Mucosa of descending colon (tissue), 3 donors: Measurements from ENCODE around the gene ZNF212. TPM values are rescaled to one million over a fixed set of nuclear protein-coding genes. Genes with fewer than 3 reads are reported as not detected.

ENCODE experiments used
- ATAC-seq: fragments of 200-7000 bp; cut with Tn5 transposase; one replicate; pipeline ENCODE4 v1.9.1; 2020; ENCODE audit warnings: mild to moderate bottlenecking, moderate library complexity
- DNase-seq, 3 donors: peaks; one replicate each; pipeline ENCODE4 v3.0.0-alpha.2; 2020
- H3K36me3 ChIP-seq: fragments of 200-600 bp; one replicate; pipeline ENCODE4 v1.8.0; 2021; ENCODE audit warnings: low read depth, mild to moderate bottlenecking
- H3K4me1 ChIP-seq: fragments of 200-600 bp; one replicate; pipeline ENCODE4 v1.8.0; 2021; ENCODE audit warnings: low read depth, mild to moderate bottlenecking
- H3K4me3 ChIP-seq: fragments of 200-600 bp; one replicate; pipeline ENCODE4 v1.8.0; 2021; ENCODE audit warnings: mild to moderate bottlenecking
- H3K9me3 ChIP-seq: fragments of 200-600 bp; one replicate; pipeline ENCODE4 v1.8.0; 2021; ENCODE audit warnings: mild to moderate bottlenecking
- CTCF ChIP-seq: fragments of 200-600 bp; IDR thresholded peaks from one replicate; pipeline ENCODE4 v1.8.0; 2022; ENCODE audit warnings: antibody characterized with exemption, mild to moderate bottlenecking
- intact Hi-C, 2 donors: fragments of 100-400 bp; cut with DNase I in 1 of 2; cut with micrococcal nuclease in 1 of 2; formaldehyde crosslinking; loops; one replicate each; pipeline versions ENCODE4 v1.11.0 to v1.11.1; 2022; cut with DNase I, micrococcal nuclease
- total RNA-seq, 3 donors: library from RNA; stranded (reverse); fragmentation: NEBNext Ultra II Directional in 2 of 3; extraction: Animal tissue kit (Norgen Biotek cat#: 25700) in 2 of 3; gene quantifications; one replicate each; pipeline versions ENCODE4 v1.2.1 to v1.2.4, GENCODE V29; 2021 to 2023
- donor health status: DM: no; HTN: no; CAD: no; lungs with moderate emphysema.
- donor health status: DM: no; HTN: no; CAD: no.
- donor health status: DM: no; HTN: yes; CAD: no.

Gene ZNF212
- total RNA-seq, 3 donors from 2014 or later: 9.7 to 12.8 (median 11.9) TPM

DNA sequence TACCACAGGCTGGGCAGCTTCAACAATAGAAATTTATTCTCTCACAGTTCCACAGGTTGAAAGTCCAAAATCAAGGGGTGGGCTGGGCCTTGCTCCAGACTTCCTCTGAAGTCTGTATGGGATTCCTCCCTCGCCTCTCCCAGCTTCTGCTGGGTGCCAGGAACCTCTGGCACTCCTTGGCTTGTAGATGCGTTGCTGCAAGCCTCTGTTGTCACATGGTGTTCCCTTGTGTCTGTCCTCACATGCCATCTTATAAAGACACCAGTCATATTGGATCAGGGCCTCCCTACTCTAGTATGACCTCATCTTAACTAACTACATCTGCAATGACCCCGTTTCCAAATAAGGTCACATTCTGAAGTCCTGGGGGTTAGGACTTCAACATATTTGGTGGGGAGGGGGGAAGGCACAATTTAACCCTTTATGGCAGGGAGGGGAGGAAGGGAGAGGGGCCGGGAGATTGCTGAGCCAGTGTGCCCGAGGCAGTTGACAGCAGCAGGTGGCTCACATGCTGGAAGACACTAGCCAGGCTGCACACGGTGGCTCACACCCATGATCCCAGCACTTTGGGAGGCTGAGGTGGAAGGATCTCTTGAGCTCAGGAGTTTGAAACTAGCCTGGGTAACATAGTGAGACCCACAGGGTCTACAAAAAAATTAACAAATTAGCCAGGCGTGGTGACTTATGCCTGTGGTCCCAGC lies 25.3 kb upstream of the ZNF212 start:
- Histone ChIP-seq H3K4me1 (no peaks in the 10 kb centered on the region), H3K9me3 (no peaks in the 10 kb centered on the region), H3K36me3 (peaks cover 22% of the 10 kb centered on the region), H3K4me3 (no peak overlapping the region)
- no peak for DNase-seq
- no peak for TF ChIP-seq CTCF
- intact Hi-C loops: no loop called here
- ATAC-seq: no peak

GRCh38 chr7:149216402-149216801 lies 23.0 kb upstream of the ZNF212 start:
- Histone ChIP-seq H3K36me3 (peaks cover 13% of the 10 kb centered on the region), H3K4me3 (no peak overlapping the region), H3K4me1 (no peaks in the 10 kb centered on the region), H3K9me3 (no peaks in the 10 kb centered on the region)
- ATAC-seq (no peak), DNase-seq (no peak)
- intact Hi-C loops: no loop called here
- no peak for TF ChIP-seq CTCF

DNA sequence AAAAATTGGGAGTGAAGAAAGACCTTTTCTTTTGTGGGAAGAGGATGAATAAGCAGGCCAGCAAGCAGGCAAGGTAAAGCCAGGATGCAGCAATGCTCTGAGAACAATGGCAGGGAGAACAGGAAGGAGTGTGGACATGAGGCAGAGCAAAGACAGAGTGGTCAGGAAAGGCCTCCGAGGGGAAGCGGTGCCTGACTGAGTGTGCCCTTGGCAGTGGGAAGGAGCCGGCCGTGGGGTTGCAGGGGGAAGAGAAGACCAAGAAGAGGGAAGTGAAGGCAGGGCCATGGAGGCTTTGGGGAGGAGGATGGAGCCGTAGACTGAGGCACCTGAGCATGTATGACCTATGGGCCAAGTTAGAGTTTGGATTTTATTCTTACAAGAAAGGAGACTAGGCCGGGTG lies 21.9 kb upstream of the ZNF212 start:
- DNase-seq (no peak), ATAC-seq (no peak)
- peaks cover 13% of the 10 kb centered on the region for H3K36me3 ChIP-seq
- intact Hi-C loops: no loop called here
- H3K4me3 ChIP-seq: no peak overlapping the region
- H3K9me3 ChIP-seq: no peaks in the 10 kb centered on the region
- no peaks in the 10 kb centered on the region for H3K4me1 ChIP-seq
- no peak for TF ChIP-seq CTCF

- Histone ChIP-seq H3K36me3 (peaks cover 10% of the 10 kb centered on the region), H3K4me1 (no peaks in the 10 kb centered on the region), H3K4me3 (no peak overlapping the region), H3K9me3 (no peaks in the 10 kb centered on the region)
- intact Hi-C loops: no loop called here
- no peak for TF ChIP-seq CTCF
- ATAC-seq (no peak), DNase-seq (no peak)
These were observed 20.7 kb upstream of the ZNF212 start for GRCh38 chr7:149218469-149219420.

- Histone ChIP-seq H3K36me3 (no peaks in the 10 kb centered on the region), H3K4me1 (no peaks in the 10 kb centered on the region), H3K4me3 (no peak overlapping the region), H3K9me3 (no peaks in the 10 kb centered on the region)
- intact Hi-C loops: no loop called here
- ATAC-seq (no peak), DNase-seq (no peak)
- TF ChIP-seq CTCF: no peak
These were observed 18.9 kb upstream of the ZNF212 start for GRCh38 chr7:149220534-149220933.
